Omental fat pad (tissue), 4 donors: ENCODE measurements around the gene HMCN2. TPM values are rescaled to one million over a fixed set of nuclear protein-coding genes. Genes with fewer than 3 reads are reported as not detected.

Source experiments
- ATAC-seq: fragments of 150-250 bp; one replicate; pipeline ENCODE4 v1.9.1; 2016; ENCODE audit warnings: mild to moderate bottlenecking, moderate library complexity; ENCODE audit not compliant: low FRiP score
- DNase-seq: peaks from one replicate; pipeline ENCODE4 v3.0.0-alpha.2; 2019; ENCODE audit warnings: low spot score
- CTCF ChIP-seq, 3 donors: fragments of 450-650 bp; IDR thresholded peaks; one replicate each; pipeline ENCODE4 v1.5.1; 2016 to 2017; ENCODE audit warnings: antibody characterized with exemption in 3 of 3, mild to moderate bottlenecking in 3 of 3, moderate library complexity in 2 of 3
- total RNA-seq, 4 donors: library from RNA; depleted of rRNA; stranded (reverse); fragments of >200 nt; gene quantifications; one replicate each; pipeline ENCODE4 v1.1.0, GENCODE V29; 2016

HMCN2 gene
- total RNA-seq, 4 donors from 2014 or later, result 0.19 to 5.8 (median 0.75) TPM

- DNase-seq (no peak), ATAC-seq (no peak)
- no peak for TF ChIP-seq CTCF (IDR thresholded peaks at IDR 0.05)
These were observed 33.2 kb downstream of the HMCN2 start for GRCh38 chr9:130298662-130299279.

- TF ChIP-seq CTCF (IDR thresholded peaks at IDR 0.05), result no peak
- ATAC-seq, result no peak
These were observed 34.4 kb downstream of the HMCN2 start for GRCh38 chr9:130299785-130300615.

GRCh38 chr9:130300739-130301138 is 35.2 kb downstream of the HMCN2 start:
- TF ChIP-seq CTCF (IDR thresholded peaks at IDR 0.05), result no peak
- DNase-seq (no peak), ATAC-seq (no peak)

More at GRCh38 chr9:130299785-130300615, 34.4 kb downstream of the HMCN2 start:
- DNase-seq, result no peak

GRCh38 chr9:130301483-130302286 is 36.1 kb downstream of the HMCN2 start:
- DNase-seq, result no peak
- no peak for ATAC-seq
- no peak for TF ChIP-seq CTCF (IDR thresholded peaks at IDR 0.05)

- TF ChIP-seq CTCF (IDR thresholded peaks at IDR 0.05), result no peak
- DNase-seq, result no peak
- ATAC-seq, result no peak
These were observed 37.4 kb downstream of the HMCN2 start for GRCh38 chr9:130302785-130303612.

GRCh38 chr9:130303613-130304055 is 38.1 kb downstream of the HMCN2 start:
- no peak for TF ChIP-seq CTCF (IDR thresholded peaks at IDR 0.05)
- ATAC-seq (no peak), DNase-seq (no peak)
